Karpas-422 (cell line): ENCODE measurements around the gene KDM6B. TPM values are rescaled to one million over a fixed set of nuclear protein-coding genes. Genes with fewer than 3 reads are reported as not detected.

ENCODE experiments used
- DNase-seq: peaks from one replicate; pipeline ENCODE4 v3.0.0-alpha.2; 2015
- H2AFZ ChIP-seq: fragments of 200-600 bp; sonication (generic); 2 replicates; pipeline ENCODE4 v1.6.1; 2014; ENCODE audit warnings: antibody characterized with exemption, low read length, mixed read lengths
- H3K27ac ChIP-seq: fragments of 200-600 bp; sonication (generic); 2 replicates; pipeline ENCODE4 v1.5.1; 2014; ENCODE audit warnings: mild to moderate bottlenecking, low read length, moderate library complexity
- H3K27me3 ChIP-seq: fragments of 200-600 bp; sonication (generic); 2 replicates; pipeline ENCODE4 v1.6.1; 2014; ENCODE audit warnings: low read length, mixed read lengths
- H3K36me3 ChIP-seq: fragments of 200-600 bp; sonication (generic); 2 replicates; pipeline ENCODE4 v1.6.1; 2014; ENCODE audit warnings: low read length, mixed read lengths; ENCODE audit not compliant: insufficient read depth
- H3K4me1 ChIP-seq: fragments of 200-600 bp; sonication (generic); 2 replicates; pipeline ENCODE4 v1.6.1; 2014; ENCODE audit warnings: mild to moderate bottlenecking, low read length, mixed read lengths
- H3K4me2 ChIP-seq: fragments of 200-600 bp; sonication (generic); 2 replicates; pipeline ENCODE4 v1.6.1; 2014; ENCODE audit warnings: low read length, low read depth, mild to moderate bottlenecking; ENCODE audit not compliant: poor library complexity, severe bottlenecking
- H3K4me3 ChIP-seq: fragments of 200-600 bp; sonication (generic); 2 replicates; pipeline ENCODE4 v1.5.1; 2014; ENCODE audit warnings: mild to moderate bottlenecking, antibody characterized with exemption, low read length, mixed read lengths
- H3K79me2 ChIP-seq: fragments of 200-600 bp; sonication (generic); 2 replicates; pipeline ENCODE4 v1.6.1; 2014; ENCODE audit warnings: mild to moderate bottlenecking, low read length, mixed read lengths
- H3K9ac ChIP-seq: fragments of 200-600 bp; sonication (generic); 2 replicates; pipeline ENCODE4 v1.6.0; 2014; ENCODE audit warnings: low read length
- H3K9me2 ChIP-seq: fragments of 200-600 bp; sonication (generic), shearing (Covaris generic); replicated peaks from 2 replicates; pipeline ENCODE4 v1.6.0; 2014; ENCODE audit warnings: mild to moderate bottlenecking, low read length, moderate library complexity; ENCODE audit not compliant: insufficient read depth
- H3K9me3 ChIP-seq: fragments of 300-700, 200-600 bp; sonication (generic); 2 replicates; pipeline ENCODE4 v1.6.1; 2014; ENCODE audit warnings: low read length, mixed read lengths
- H4K20me1 ChIP-seq: fragments of 200-600 bp; sonication (generic); 2 replicates; pipeline ENCODE4 v1.6.1; 2014; ENCODE audit warnings: mild to moderate bottlenecking, antibody characterized with exemption, low read length, low read depth; ENCODE audit not compliant: insufficient read depth
- total RNA-seq: library from RNA; depleted of rRNA; stranded (reverse); fragments of >200 nt; shearing (Covaris generic); gene quantifications from 2 replicates; pipeline ENCODE4 v1.2.3, GENCODE V29; 2014; ENCODE audit warnings: low replicate concordance

KDM6B gene
- total RNA-seq, 1 experiment from 2014 or later, result 34.6 TPM

- Histone ChIP-seq H3K9ac (peak overlapping the region; percentile 91), H3K4me3 (peak overlapping the region; percentile 81), H3K4me1 (peaks cover 58% of the 10 kb centered on the region), H3K27me3 (no peaks in the 10 kb centered on the region), H2AFZ (no peak overlapping the region), H3K9me3 (no peaks in the 10 kb centered on the region), H3K27ac (peak overlapping the region; percentile 97), H3K36me3 (no peaks in the 10 kb centered on the region), H4K20me1 (no peaks in the 10 kb centered on the region), H3K9me2 (no peaks in the 10 kb centered on the region), H3K4me2 (peak overlapping the region; percentile 97), H3K79me2 (peaks cover 16% of the 10 kb centered on the region)
- no peak for DNase-seq
Observed at GRCh38 chr17:7835814-7836595, 2.0 kb downstream of the KDM6B start.

GRCh38 chr17:7836596-7837407 is 2.8 kb downstream of the KDM6B start:
- Histone ChIP-seq H2AFZ (no peak overlapping the region), H3K27ac (peak overlapping the region; percentile 97), H3K4me2 (peak overlapping the region; percentile 97), H3K9me3 (no peaks in the 10 kb centered on the region), H3K4me3 (peak overlapping the region; percentile 81), H4K20me1 (no peaks in the 10 kb centered on the region), H3K9ac (peak overlapping the region; percentile 91), H3K4me1 (peaks cover 64% of the 10 kb centered on the region), H3K27me3 (no peaks in the 10 kb centered on the region), H3K36me3 (no peaks in the 10 kb centered on the region), H3K9me2 (no peaks in the 10 kb centered on the region), H3K79me2 (peaks cover 20% of the 10 kb centered on the region)
- DNase-seq, result peak; percentile 91

- Histone ChIP-seq H3K9ac (peak overlapping the region; percentile 91), H3K4me3 (peak overlapping the region; percentile 81)
Observed at GRCh38 chr17:7837408-7838088, 3.5 kb downstream of the KDM6B start.

GRCh38 chr17:7838090-7839075 is 4.4 kb downstream of the KDM6B start:
- DNase-seq, result peak; percentile 82

More at GRCh38 chr17:7837408-7838088, 3.5 kb downstream of the KDM6B start:
- H4K20me1 ChIP-seq, result no peaks in the 10 kb centered on the region
- DNase-seq, result peak; percentile 88
- no peaks in the 10 kb centered on the region for H3K9me2 ChIP-seq
- H3K27ac ChIP-seq, result peak overlapping the region; percentile 97
- peak overlapping the region; percentile 97 for H3K4me2 ChIP-seq
- H3K27me3 ChIP-seq, result no peaks in the 10 kb centered on the region
- no peaks in the 10 kb centered on the region for H3K9me3 ChIP-seq
- H3K79me2 ChIP-seq, result peaks cover 20% of the 10 kb centered on the region
- peaks cover 66% of the 10 kb centered on the region for H3K4me1 ChIP-seq
- no peaks in the 10 kb centered on the region for H3K36me3 ChIP-seq
- no peak overlapping the region for H2AFZ ChIP-seq

GRCh38 chr17:7839190-7839875 is 5.3 kb downstream of the KDM6B start:
- H3K4me3 ChIP-seq, result peak overlapping the region; percentile 88; the same call in 1 of the 2 replicates
- H3K27ac ChIP-seq, result peak overlapping the region; percentile 95
- H3K36me3 ChIP-seq, result no peaks in the 10 kb centered on the region
- no peaks in the 10 kb centered on the region for H3K27me3 ChIP-seq
- peak; percentile 59 for DNase-seq
- peak overlapping the region; percentile 92 for H3K9ac ChIP-seq
- H4K20me1 ChIP-seq, result no peaks in the 10 kb centered on the region; the same call in 1 of the 2 replicates
- no peak overlapping the region for H2AFZ ChIP-seq
- no peaks in the 10 kb centered on the region for H3K9me3 ChIP-seq
- peaks cover 61% of the 10 kb centered on the region for H3K4me1 ChIP-seq
- peaks cover 28% of the 10 kb centered on the region for H3K79me2 ChIP-seq
- no peaks in the 10 kb centered on the region for H3K9me2 ChIP-seq
- H3K4me2 ChIP-seq, result peak overlapping the region; percentile 96

More at GRCh38 chr17:7838090-7839075, 4.4 kb downstream of the KDM6B start:
- Histone ChIP-seq H4K20me1 (no peaks in the 10 kb centered on the region), H3K9me3 (no peaks in the 10 kb centered on the region), H3K79me2 (peaks cover 24% of the 10 kb centered on the region), H3K36me3 (no peaks in the 10 kb centered on the region), H3K27me3 (no peaks in the 10 kb centered on the region), H3K9me2 (no peaks in the 10 kb centered on the region), H3K27ac (peak overlapping the region; percentile 97), H3K9ac (peak overlapping the region; percentile 92), H3K4me1 (peaks cover 65% of the 10 kb centered on the region), H2AFZ (no peak overlapping the region), H3K4me2 (peak overlapping the region; percentile 97), H3K4me3 (peak overlapping the region; percentile 81)

- Histone ChIP-seq H3K36me3 (no peaks in the 10 kb centered on the region), H3K27ac (peak overlapping the region; percentile 95), H3K9me3 (no peaks in the 10 kb centered on the region), H3K4me3 (peak overlapping the region; percentile 88; the same call in 1 of the 2 replicates), H2AFZ (no peak overlapping the region), H3K4me1 (peaks cover 61% of the 10 kb centered on the region), H3K9me2 (no peaks in the 10 kb centered on the region), H3K4me2 (peak overlapping the region; percentile 96), H4K20me1 (no peaks in the 10 kb centered on the region; the same call in 1 of the 2 replicates), H3K27me3 (no peaks in the 10 kb centered on the region), H3K9ac (peak overlapping the region; percentile 92), H3K79me2 (peaks cover 31% of the 10 kb centered on the region)
- peak; percentile 88 for DNase-seq
Observed at GRCh38 chr17:7839876-7840261, 5.9 kb downstream of the KDM6B start.

GRCh38 chr17:7840441-7840840 is 6.4 kb downstream of the KDM6B start:
- peaks cover 37% of the 10 kb centered on the region for H3K79me2 ChIP-seq
- peak overlapping the region; percentile 88 for H3K4me3 ChIP-seq
- no peaks in the 10 kb centered on the region for H3K9me3 ChIP-seq
- no peaks in the 10 kb centered on the region for H3K27me3 ChIP-seq
- peak overlapping the region; percentile 92 for H3K9ac ChIP-seq
- H3K9me2 ChIP-seq, result no peaks in the 10 kb centered on the region
- no peaks in the 10 kb centered on the region for H3K36me3 ChIP-seq
- H3K4me1 ChIP-seq, result peaks cover 63% of the 10 kb centered on the region
- DNase-seq, result no peak
- H3K4me2 ChIP-seq, result peak overlapping the region; percentile 96
- peaks cover 5% of the 10 kb centered on the region; the same call in 1 of the 2 replicates for H4K20me1 ChIP-seq
- H3K27ac ChIP-seq, result peak overlapping the region; percentile 95
- H2AFZ ChIP-seq, result no peak overlapping the region
